HG03469 (cell line): ENCODE measurements around the gene AOAH.

Experiments
- ATAC-seq: cut with Tn5 transposase; IDR thresholded peaks from one replicate; pipeline ENCODE4 v1.9.1; 2021; ENCODE audit warnings: mild to moderate bottlenecking, moderate library complexity, moderate number of reproducible peaks; ENCODE audit not compliant: unreplicated experiment

AOAH gene

DNA sequence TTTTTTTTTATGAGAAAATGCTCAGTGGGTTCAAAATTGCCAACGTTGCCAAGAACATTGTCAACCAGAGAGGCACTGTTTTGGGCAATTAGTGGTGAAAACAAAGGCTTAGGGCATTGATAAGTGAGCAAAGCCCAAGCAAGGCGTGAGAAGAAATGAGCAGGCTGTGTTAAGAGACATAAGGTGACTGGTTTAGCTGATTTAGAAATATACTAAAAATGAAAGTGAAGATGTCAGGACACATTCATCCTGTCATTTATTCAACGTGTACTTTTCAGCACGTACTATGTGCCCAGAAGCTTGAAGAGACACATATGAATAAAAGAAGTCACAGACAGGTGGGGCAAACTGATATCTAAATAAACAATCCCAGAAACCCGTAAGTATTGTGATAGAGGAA lies 31.8 kb downstream of the AOAH start:
- ATAC-seq: no peak

DNA sequence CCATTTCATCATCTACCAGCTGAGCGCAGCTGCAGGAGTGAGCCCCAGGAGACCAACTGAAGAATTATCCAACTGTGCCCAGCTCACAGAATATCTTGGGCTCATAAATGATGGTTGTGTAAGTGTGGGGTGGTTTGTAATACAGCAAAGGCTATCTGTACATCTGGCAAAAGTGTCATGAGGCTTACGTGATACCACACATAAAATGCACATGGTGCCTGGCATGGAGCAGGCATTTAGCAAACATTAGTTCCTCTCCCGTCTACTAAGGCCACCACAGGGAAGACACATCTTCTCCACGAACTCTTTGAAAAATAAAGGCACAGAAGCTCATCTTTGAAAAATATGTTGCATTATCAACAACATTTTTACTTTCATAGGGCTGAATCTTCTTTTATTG lies 32.3 kb downstream of the AOAH start:
- ATAC-seq: no peak

DNA sequence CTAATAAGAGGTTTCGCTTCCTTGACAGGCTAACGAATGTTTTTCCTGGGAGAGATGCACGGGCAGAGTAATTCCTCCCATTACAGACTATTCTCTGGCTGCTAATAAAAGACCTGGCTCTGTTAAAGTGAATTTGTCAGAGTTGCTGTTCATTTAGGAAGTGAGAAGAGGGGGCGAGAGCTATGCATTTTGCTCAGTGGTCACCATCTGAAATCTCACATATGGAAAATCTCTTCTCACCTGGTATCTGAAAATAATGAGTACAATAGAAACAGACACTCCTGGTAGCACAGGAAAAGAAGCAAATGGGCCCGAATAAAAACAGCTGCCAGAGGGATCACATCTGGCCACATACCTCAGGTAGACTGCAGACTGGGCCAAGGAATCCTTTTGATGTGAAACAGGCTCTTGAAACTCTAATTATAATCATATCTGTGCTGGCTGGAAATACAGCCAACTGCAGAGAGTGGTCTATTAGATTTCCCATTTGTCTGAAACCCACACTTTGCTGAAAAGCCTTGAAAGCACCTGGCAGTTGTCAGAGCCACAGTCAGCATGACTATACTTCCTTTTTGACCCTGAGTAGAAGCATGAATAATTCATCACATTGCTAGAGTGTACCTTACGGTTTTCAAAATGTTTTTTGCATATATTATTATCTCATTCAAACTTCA lies 33.6 kb downstream of the AOAH start:
- no peak for ATAC-seq

DNA sequence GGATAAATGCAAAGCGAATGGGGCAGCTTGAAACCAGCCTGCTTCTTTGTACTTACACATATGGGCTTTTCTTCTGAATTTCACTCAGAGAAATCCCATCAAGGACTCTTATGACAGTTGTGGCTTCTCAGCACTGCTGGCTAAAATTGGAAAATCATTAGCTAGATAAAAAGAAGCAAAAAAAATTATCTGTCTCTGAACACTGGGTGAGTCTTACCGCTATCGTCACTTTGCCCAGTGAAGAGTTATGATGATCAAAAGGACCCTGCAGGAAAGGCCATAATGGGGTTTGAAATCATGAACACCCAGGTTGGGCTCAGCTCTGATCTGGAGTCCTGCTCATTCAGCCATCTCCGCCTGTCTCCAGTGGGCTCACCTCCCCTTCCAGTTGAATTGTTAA lies 34.3 kb downstream of the AOAH start:
- ATAC-seq: no peak

DNA sequence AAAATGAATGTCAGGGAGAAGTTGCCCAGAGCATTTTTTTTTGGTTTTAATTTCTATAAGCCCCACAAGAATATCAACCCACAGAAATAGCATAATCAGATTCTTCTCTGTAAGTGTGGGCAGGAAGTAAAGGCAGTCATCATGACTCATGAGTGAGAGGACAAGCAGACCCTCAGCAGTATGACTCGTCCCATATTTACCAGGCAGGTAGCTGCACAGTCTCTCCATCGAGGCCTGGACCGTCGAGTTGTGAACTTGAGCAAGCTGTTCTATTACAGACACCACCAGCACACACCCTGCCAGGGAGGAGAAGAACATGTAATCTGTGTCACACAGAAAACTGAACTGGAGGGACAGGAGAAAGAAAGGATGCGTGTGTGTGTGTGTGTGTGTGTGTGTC lies 37.8 kb downstream of the AOAH start:
- ATAC-seq: no peak

GRCh38 chr7:36684954-36685353 lies 39.3 kb downstream of the AOAH start:
- no peak for ATAC-seq

DNA sequence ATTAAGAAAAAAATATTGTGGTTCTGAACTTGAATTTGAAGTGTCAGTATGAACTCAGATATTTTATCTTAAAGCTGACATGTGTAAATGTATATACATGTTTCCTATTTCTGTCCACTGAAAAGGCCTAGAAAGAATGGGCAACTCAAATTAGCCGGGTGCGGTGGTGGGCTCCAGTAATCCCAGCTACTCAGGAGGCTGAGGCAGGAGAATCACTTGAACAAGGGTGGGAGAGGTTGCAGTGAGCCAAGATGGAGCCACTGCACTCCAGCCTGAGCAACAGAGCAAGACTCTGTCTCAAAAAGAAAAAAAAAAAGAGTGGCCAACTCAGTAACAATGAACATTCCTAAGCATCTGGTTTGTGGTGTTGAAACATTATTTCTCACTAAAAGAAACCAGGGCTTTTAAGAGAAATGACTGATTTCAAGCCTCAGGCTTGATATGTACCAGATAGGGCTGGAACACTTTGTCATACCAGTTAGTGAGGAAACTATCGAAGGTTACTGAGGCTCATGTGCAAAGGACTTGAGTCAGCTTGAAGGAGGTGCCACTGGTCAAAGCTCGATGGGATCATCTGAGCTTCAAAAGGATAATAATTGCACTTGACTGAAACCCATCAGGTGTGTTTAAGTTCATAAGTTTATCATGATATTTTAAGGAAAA lies 40.5 kb downstream of the AOAH start:
- no peak for ATAC-seq

DNA sequence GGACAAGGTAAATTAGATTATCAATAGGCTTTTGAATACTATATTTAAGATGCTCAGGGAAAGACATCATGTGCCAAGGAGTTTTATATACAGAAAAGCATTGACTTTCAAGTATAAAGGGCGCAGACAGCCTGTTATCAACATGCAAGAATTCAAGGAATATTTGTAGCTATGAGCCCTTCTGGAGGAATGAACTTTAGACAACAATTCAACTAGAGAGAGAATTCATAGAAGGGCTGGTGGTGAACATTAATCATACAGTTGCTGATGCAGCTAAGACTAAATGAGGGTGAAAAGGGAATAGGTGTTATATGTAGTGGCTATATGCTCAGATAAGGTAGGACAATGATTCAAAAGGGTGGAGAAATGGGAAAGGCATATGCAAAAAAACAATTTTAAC lies 41.2 kb downstream of the AOAH start:
- no peak for ATAC-seq

GRCh38 chr7:36682102-36682501 lies 42.2 kb downstream of the AOAH start:
- ATAC-seq: no peak

DNA sequence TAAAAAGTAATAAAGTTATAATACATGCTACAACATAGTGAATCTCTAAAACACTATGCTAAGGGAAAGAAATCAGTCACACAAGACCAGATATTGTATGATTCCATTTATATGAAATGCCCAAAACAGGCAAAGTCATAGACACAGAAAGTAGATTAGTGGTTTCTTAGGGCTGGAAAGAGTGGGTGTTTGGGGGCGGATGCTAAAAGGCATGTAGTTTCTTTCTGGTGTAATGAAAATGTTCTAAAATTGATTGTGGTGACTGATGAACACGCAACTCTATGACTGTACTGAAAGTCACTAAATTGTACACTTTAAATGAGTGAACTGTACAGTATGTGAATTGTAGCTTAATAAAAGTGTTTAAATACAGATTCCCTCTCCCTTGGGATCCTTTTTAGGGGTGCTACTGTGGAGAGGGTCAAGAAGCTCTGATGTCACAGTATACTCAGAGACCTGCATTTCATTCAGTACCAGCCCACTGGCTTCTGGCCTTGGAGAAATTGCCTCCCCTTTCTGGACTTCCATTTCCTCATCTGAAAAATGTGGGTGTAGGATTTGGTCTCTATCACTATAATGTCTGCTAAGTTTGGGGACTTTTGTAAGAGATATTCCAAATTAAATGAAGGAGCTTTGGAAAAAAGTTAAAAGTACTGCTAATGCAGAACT lies 46.4 kb downstream of the AOAH start:
- no peak for ATAC-seq

- ATAC-seq: no peak
These were observed 50.6 kb downstream of the AOAH start for GRCh38 chr7:36673703-36674102.

- no peak for ATAC-seq
These were observed 52.9 kb downstream of the AOAH start for GRCh38 chr7:36671432-36671829.

DNA sequence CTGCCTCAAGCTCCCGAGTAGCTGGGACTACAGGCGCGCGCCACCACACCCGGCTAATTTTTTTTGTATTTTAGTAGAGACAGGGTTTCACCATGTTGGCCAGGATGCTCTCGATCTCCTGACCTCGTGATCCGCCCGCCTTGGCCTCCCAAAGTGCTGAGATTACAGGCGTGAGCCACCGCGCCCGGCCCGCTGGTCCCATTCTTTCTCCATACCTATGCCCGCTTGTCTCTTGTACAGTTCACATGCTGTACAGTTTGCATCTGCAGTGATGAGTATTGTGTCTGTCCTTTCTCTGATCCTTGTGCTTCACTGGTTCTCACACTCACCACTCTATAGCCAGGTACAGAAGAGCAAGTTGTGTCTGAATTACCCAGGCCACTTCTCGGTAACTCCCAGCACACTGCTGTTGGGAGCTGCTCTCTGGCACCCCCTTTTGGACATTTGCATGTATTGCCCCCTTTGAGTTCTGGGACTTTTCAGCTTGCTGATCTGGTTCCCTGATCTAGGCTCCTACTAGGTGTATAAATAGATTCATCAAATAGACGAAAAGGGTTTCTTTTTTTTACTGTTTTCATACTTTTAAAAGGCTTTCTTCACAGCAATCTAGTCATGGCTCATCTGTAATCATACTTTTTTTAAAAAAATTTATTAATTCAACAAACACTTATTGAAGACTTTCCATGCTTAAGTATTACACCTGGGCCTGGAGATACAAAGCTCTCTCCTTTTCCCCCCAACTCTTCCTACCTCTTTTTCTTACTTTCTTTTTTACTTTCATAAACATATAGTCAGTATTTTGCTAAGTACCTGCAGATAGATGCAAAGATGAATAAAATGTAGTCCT lies 53.5 kb downstream of the AOAH start:
- peak; percentile 69 for ATAC-seq

DNA sequence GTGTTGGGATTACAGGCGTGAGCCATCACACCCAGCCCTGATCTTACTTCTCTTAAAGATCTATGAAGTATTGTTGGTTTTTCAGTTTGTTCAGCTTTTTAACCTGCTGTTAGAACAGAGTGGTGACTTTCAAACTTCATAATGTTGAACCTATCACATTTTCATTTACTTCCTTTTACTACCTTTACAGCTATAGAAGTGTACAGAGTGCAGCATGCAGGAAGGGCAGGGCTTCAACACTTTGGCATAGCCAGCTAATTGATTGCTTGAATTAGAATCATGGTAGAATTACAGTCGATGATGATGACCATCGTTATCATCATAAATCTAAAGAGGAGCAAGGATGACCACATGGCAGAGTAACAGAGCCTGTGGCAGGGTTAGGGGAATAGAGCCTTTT lies 55.5 kb downstream of the AOAH start:
- no peak for ATAC-seq

- ATAC-seq: no peak
These were observed 56.2 kb downstream of the AOAH start for GRCh38 chr7:36668080-36668479.

DNA sequence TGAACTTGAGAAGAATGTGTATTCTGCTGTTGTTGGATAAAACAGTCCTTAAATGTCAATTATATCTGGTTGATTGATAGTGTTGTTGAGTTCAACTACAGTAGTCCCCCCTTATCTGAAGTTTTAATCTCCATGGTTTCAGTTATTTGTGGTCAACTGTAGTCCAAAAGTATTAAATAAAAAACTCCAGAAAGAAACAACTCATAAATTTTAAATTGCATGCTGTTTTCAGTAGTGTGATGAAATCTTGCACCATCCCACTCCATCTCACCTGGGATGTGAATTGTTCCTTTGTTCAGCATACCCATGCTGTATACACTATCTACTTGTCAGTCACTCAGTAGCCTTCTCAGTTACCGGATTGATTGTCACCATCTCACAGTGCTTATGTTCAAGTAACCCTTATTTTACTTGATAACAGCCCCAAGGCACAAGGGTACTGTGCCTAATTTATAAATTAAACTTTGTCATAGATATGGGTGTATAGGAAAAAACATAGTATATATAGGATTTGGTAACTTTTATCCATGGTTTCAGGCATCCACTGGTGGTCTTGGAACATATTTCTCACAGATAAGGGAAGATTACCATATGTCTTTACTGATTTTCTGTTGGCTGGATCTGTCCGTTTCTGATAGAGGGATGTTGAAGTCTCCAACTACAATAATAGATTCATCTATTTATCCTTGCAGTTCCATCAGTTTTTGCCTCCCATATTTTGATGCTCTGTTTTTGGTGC lies 57.1 kb downstream of the AOAH start:
- ATAC-seq: no peak

DNA sequence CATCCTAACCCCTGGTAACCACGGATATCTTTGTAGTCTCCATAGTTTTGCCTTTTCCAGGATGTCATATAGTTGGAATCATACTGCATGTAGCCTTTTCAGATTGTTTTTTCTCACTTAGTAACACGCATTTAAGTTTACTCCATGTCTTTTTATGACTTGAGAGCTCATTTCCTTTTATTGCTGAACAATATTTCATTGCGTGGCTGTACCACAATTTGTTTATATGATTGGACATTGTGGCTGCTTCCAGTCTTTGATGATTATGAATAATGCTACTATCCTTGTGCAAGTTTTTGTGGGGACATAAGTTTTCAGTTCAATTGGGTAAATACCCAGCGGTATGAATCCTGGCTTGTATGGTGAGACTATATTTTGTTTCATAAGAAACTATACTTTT lies 60.8 kb downstream of the AOAH start:
- no peak for ATAC-seq

DNA sequence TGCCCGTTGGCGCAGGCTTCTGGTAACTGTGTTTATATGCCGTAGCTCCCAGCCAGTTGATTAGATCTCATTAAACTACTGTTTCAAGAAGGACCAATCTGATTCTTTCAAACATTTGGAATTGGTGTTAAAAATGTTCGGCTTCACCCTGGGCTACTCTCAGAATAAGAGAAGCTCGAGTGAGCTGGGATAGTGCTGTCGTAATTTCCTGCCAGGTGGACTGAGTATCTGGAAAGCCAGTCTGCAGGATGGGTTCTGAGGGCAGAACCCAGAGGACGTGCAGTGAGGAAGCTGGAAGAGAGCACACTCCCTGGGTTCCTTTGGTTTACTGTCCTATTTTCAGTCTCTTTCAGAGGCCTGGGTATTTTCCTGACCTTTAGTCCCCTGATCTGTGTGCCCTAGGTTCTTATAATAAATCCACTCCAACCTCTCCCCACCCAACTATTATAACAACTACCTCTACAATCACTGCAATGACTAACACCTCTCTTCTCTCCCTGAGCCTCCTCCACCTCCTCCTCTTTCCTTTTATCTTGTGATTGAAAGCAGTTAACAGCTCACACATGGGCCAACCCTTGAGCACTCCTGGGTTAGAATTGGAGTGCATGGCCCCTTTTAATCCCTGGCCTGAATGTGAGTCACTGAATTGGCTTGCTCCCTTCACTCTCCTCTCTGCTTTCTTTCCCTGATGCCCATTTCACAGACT lies 63.0 kb downstream of the AOAH start:
- ATAC-seq: no peak

- ATAC-seq: no peak
These were observed 64.5 kb downstream of the AOAH start for GRCh38 chr7:36659638-36660341.

- no peak for ATAC-seq
These were observed 65.2 kb downstream of the AOAH start for GRCh38 chr7:36659172-36659516.
